HCT116 (cell line): ENCODE measurements around the gene LOXHD1. TPM values are rescaled to one million over a fixed set of nuclear protein-coding genes. Genes with fewer than 3 reads are reported as not detected.

Experiments used
- ATAC-seq: fragments of 200-7000 bp; cut with Tn5 transposase; 2 replicates; pipeline ENCODE4 v1.9.1; 2020; ENCODE audit warnings: mild to moderate bottlenecking, moderate library complexity
- BruUV-seq: library from RNA; stranded (reverse); fragments of 400-500 nt; replicated peaks from 2 replicates; lab custom pipeline; 2021; lab: Mats Ljungman, UMichigan
- CTCF ChIA-PET: fragments of 300-600 bp; sonication (Branson Sonifier 250); formaldehyde crosslinking; loops from one replicate; lab custom pipeline; 2021; ENCODE audit warnings: antibody characterized with exemption; lab: Charles Lee
- POLR2A ChIA-PET: fragments of 300-600, 350-600 bp; sonication (Branson Sonifier 250); formaldehyde crosslinking; loops from one replicate; lab custom pipeline; 2021; ENCODE audit warnings: antibody characterized with exemption; lab: Charles Lee
- RAD21 ChIA-PET, 2 experiments: fragments of 300-600 bp; sonication (Branson Sonifier 250); formaldehyde crosslinking; loops; one replicate each; lab custom pipeline; 2023; ENCODE audit warnings: low total read pairs in 2 of 2; ENCODE audit not compliant: uncharacterized antibody in 2 of 2, unreplicated experiment in 2 of 2, low non-redundant PET in 1 of 2; lab: Charles Lee
- DNase-seq: peaks from one replicate; pipeline ENCODE4 v3.0.0-alpha.2; 2010; ENCODE audit warnings: low read depth, low spot score
- H2AFZ ChIP-seq: fragments of 200-600 bp; shearing (Covaris generic), sonication (generic); 2 replicates; pipeline ENCODE4 v1.6.1; 2017; ENCODE audit warnings: low read depth, mixed run types, mixed read lengths, antibody characterized with exemption, low read length; ENCODE audit not compliant: poor library complexity, severe bottlenecking
- H3K27ac ChIP-seq: 2 replicates; pipeline ENCODE4 v1.5.1; 2012; ENCODE audit warnings: low read depth, low read length
- H3K27me3 ChIP-seq: fragments of 200-600 bp; sonication (generic); 2 replicates; pipeline ENCODE4 v1.6.1; 2016; ENCODE audit warnings: mixed run types, low read length, mixed read lengths; ENCODE audit not compliant: insufficient read depth
- H3K36me3 ChIP-seq, 2 experiments: fragments of 200-500 bp in 1 of 2; fragments of 200-600 bp in 1 of 2; sonication (Bioruptor generic) in 1 of 2; sonication (generic) in 1 of 2; 2 replicates each; pipeline versions ENCODE4 v1.5.1 to v1.6.1; 2014 to 2016; ENCODE audit warnings: low read length in 2 of 2, inconsistent platforms in 1 of 2, mixed read lengths in 1 of 2, mixed run types in 1 of 2; ENCODE audit not compliant: insufficient read depth in 2 of 2, control insufficient read depth in 1 of 2
- H3K4me1 ChIP-seq, 2 experiments: fragments of 200-600 bp in 1 of 2; sonication (generic) in 1 of 2; 2 replicates each; pipeline versions ENCODE4 v1.5.1 to v1.6.1; 2012 to 2017; ENCODE audit warnings: low read length in 2 of 2, inconsistent platforms in 1 of 2, mild to moderate bottlenecking in 1 of 2, mixed read lengths in 1 of 2, mixed run types in 1 of 2, moderate library complexity in 1 of 2; ENCODE audit not compliant: insufficient read depth in 2 of 2, control insufficient read depth in 1 of 2
- H3K4me2 ChIP-seq: fragments of 200-600 bp; sonication (generic); 2 replicates; pipeline ENCODE4 v1.6.1; 2017; ENCODE audit warnings: mixed run types, low read length, mixed read lengths
- H3K4me3 ChIP-seq, 2 experiments: fragments of 200-600 bp in 1 of 2; sonication (generic) in 1 of 2; replicated peaks in 1 of 2; 2 replicates each; pipeline ENCODE4 v1.5.1; 2011 to 2016; ENCODE audit warnings: low read length in 2 of 2, control low read depth in 1 of 2, low read depth in 1 of 2, mild to moderate bottlenecking in 1 of 2, mixed read lengths in 1 of 2, mixed run types in 1 of 2
- H3K79me2 ChIP-seq: fragments of 200-600 bp; sonication (generic); 2 replicates; pipeline ENCODE4 v1.6.1; 2017; ENCODE audit warnings: mild to moderate bottlenecking, mixed run types, low read length, moderate library complexity, mixed read lengths; ENCODE audit not compliant: insufficient read depth
- H3K9ac ChIP-seq: fragments of 200-600 bp; sonication (generic); 2 replicates; pipeline ENCODE4 v1.6.1; 2016; ENCODE audit warnings: low read length, mixed read lengths
- H3K9me2 ChIP-seq: fragments of 200-600 bp; sonication (generic), shearing (Covaris generic); 2 replicates; pipeline ENCODE4 v1.6.1; 2017; ENCODE audit warnings: mixed run types, mild to moderate bottlenecking, moderate library complexity; ENCODE audit not compliant: insufficient read depth
- H3K9me3 ChIP-seq, 2 experiments: fragments of 200-500 bp in 1 of 2; fragments of 200-600 bp in 1 of 2; sonication (Bioruptor generic) in 1 of 2; sonication (generic) in 1 of 2; 2 replicates each; pipeline ENCODE4 v1.6.1; 2014 to 2017; ENCODE audit warnings: low read length in 2 of 2, mixed read lengths in 2 of 2, inconsistent platforms in 1 of 2, low read depth in 1 of 2, mild to moderate bottlenecking in 1 of 2, mixed run types in 1 of 2, moderate library complexity in 1 of 2; ENCODE audit not compliant: control insufficient read depth in 1 of 2, insufficient read depth in 1 of 2
- H4K20me1 ChIP-seq: fragments of 200-600 bp; sonication (generic), shearing (Covaris generic); 2 replicates; pipeline ENCODE4 v1.6.1; 2017; ENCODE audit warnings: mixed run types, mild to moderate bottlenecking, moderate library complexity; ENCODE audit not compliant: insufficient read depth
- ATF3 ChIP-seq: IDR thresholded peaks from 2 replicates; pipeline ENCODE4 v1.6.1; 2012
- CEBPB ChIP-seq: IDR thresholded peaks from 2 replicates; pipeline ENCODE4 v1.6.1; 2012; ENCODE audit warnings: low read depth
- EGR1 ChIP-seq: IDR thresholded peaks from 2 replicates; pipeline ENCODE4 v1.6.1; 2012; ENCODE audit warnings: low read depth
- ELF1 ChIP-seq: IDR thresholded peaks from 2 replicates; pipeline ENCODE4 v1.6.1; 2012; ENCODE audit warnings: low read depth, borderline replicate concordance
- EZH2 ChIP-seq: fragments of 200-600 bp; sonication (generic); IDR thresholded peaks from 2 replicates; pipeline ENCODE4 v1.6.1; 2017; ENCODE audit warnings: antibody characterized with exemption, mixed run types
- FOSL1 ChIP-seq: IDR thresholded peaks from 2 replicates; pipeline ENCODE4 v1.6.1; 2012; ENCODE audit warnings: low read depth
- JUND ChIP-seq: IDR thresholded peaks from 2 replicates; pipeline ENCODE4 v1.6.1; 2012
- MAX ChIP-seq: IDR thresholded peaks from 2 replicates; pipeline ENCODE4 v1.6.1; 2012
- POLR2A ChIP-seq: IDR thresholded peaks from 2 replicates; pipeline ENCODE4 v1.7.0; 2011; ENCODE audit warnings: borderline replicate concordance; ENCODE audit not compliant: insufficient read depth, insufficient read length; ENCODE audit errors: extremely low read depth
- POLR2AphosphoS5 ChIP-seq: IDR thresholded peaks from 2 replicates; pipeline ENCODE4 v1.6.1; 2011; ENCODE audit warnings: mild to moderate bottlenecking, low read depth, low read length, moderate library complexity
- RAD21 ChIP-seq: IDR thresholded peaks from 2 replicates; pipeline ENCODE4 v1.6.1; 2012; ENCODE audit warnings: low read depth, mild to moderate bottlenecking
- SP1 ChIP-seq: IDR thresholded peaks from 2 replicates; pipeline ENCODE4 v1.6.1; 2012; ENCODE audit warnings: low read depth
- SRF ChIP-seq: IDR thresholded peaks from 2 replicates; pipeline ENCODE4 v1.6.1; 2012; ENCODE audit warnings: low read depth
- TCF7L2 ChIP-seq: IDR thresholded peaks from 2 replicates; pipeline ENCODE4 v1.7.0; 2011; ENCODE audit warnings: borderline replicate concordance, inconsistent platforms; ENCODE audit not compliant: insufficient read depth, insufficient read length; ENCODE audit errors: extremely low read depth
- YY1 ChIP-seq: IDR thresholded peaks from 2 replicates; pipeline ENCODE4 v1.6.1; 2011; ENCODE audit warnings: low read length, low read depth, moderate library complexity, mild to moderate bottlenecking; ENCODE audit not compliant: insufficient replicate concordance; ENCODE audit errors: extremely low read depth
- ZFX ChIP-seq: fragments of 450-650 bp; IDR thresholded peaks from 2 replicates; pipeline ENCODE4 v1.6.1; 2017
- intact Hi-C: fragments of 100-400 bp; cut with micrococcal nuclease; formaldehyde crosslinking; loops from 2 replicates; pipeline ENCODE4 v1.10.0; 2022
- total RNA-seq: library from RNA; stranded (reverse); gene quantifications from one replicate; pipeline ENCODE4 v1.2.1, GENCODE V29; 2021; ENCODE audit not compliant: unreplicated experiment
- TF ChIP-seq, protein P1 (sequence below): IDR thresholded peaks from 2 replicates; pipeline ENCODE4 v1.6.1; 2012; ENCODE audit warnings: low read depth

LOXHD1 gene
- total RNA-seq, 1 experiment from 2014 or later = not detected

GRCh38 chr18:46538376-46538775 lies 118.6 kb downstream of the LOXHD1 start:
- BruUV-seq = no TSS peak
- ChIA-PET POLR2A (no interaction called here), RAD21 (no interaction called here), CTCF (no interaction called here)
- no peak overlapping the region for H3K4me3 ChIP-seq
- H3K9me3 ChIP-seq = no peaks in the 10 kb centered on the region
- peaks cover 3% of the 10 kb centered on the region; the same call in 1 of the 2 replicates for H3K27me3 ChIP-seq
- TF ChIP-seq, protein P1, sequence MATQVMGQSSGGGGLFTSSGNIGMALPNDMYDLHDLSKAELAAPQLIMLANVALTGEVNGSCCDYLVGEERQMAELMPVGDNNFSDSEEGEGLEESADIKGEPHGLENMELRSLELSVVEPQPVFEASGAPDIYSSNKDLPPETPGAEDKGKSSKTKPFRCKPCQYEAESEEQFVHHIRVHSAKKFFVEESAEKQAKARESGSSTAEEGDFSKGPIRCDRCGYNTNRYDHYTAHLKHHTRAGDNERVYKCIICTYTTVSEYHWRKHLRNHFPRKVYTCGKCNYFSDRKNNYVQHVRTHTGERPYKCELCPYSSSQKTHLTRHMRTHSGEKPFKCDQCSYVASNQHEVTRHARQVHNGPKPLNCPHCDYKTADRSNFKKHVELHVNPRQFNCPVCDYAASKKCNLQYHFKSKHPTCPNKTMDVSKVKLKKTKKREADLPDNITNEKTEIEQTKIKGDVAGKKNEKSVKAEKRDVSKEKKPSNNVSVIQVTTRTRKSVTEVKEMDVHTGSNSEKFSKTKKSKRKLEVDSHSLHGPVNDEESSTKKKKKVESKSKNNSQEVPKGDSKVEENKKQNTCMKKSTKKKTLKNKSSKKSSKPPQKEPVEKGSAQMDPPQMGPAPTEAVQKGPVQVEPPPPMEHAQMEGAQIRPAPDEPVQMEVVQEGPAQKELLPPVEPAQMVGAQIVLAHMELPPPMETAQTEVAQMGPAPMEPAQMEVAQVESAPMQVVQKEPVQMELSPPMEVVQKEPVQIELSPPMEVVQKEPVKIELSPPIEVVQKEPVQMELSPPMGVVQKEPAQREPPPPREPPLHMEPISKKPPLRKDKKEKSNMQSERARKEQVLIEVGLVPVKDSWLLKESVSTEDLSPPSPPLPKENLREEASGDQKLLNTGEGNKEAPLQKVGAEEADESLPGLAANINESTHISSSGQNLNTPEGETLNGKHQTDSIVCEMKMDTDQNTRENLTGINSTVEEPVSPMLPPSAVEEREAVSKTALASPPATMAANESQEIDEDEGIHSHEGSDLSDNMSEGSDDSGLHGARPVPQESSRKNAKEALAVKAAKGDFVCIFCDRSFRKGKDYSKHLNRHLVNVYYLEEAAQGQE = no peak
- TF ChIP-seq ELF1 = no peak
- no peak for TF ChIP-seq SRF
- no peak for TF ChIP-seq EGR1
- no peak for TF ChIP-seq TCF7L2
- no peak for TF ChIP-seq SP1
- no peak for TF ChIP-seq JUND
- TF ChIP-seq POLR2AphosphoS5 = no peak
- TF ChIP-seq RAD21 = no peak
- no peak for TF ChIP-seq ZFX
- no peak for TF ChIP-seq YY1
- no peak for TF ChIP-seq EZH2
- TF ChIP-seq POLR2A = no peak
- TF ChIP-seq CEBPB = no peak
- TF ChIP-seq FOSL1 = no peak
- TF ChIP-seq MAX = no peak
- no peak for TF ChIP-seq ATF3
- no peak overlapping the region for H3K9ac ChIP-seq
- no peak for ATAC-seq
- no peak overlapping the region for H3K4me2 ChIP-seq
- DNase-seq = no peak
- H3K27ac ChIP-seq = no peak overlapping the region
- intact Hi-C loops = no loop called here
- H3K36me3 ChIP-seq = no peaks in the 10 kb centered on the region
- H2AFZ ChIP-seq = no peak overlapping the region
- peaks cover 10 to 16% of the 10 kb centered on the region in 2 experiments for H3K4me1 ChIP-seq
- no peaks in the 10 kb centered on the region for H4K20me1 ChIP-seq
- no peaks in the 10 kb centered on the region for H3K9me2 ChIP-seq
- no peaks in the 10 kb centered on the region for H3K79me2 ChIP-seq
